ENCODE results near the gene ZNF521. TPM values are rescaled to one million over a fixed set of nuclear protein-coding genes. Genes with fewer than 3 reads are reported as not detected.

ZNF521 gene
- total and polyA plus RNA-seq, 10 of the 15 experiments (the other 5 are each of a cell fraction or from before 2014, with no cell fraction given): 0.02 to 0.05 (median 0.04) TPM; not detected in 6

DNA sequence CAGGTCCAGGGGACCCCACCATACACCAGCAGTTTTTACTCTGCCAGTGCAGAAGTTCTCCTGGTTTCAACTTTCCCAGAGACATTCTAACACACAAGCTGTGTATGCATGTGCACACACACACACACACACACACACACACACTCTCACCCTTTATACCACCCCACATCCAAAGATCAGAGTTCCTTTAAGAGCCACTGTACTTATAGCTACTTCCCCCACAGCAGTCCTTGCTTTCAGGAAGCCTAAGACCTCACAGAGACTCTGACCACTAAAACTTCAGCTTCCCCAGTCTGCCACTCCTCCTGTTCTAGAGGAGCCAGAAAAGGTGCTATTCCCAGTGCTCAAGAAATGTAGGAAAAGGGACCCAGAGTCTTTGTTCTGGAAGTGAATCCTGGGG, 107.8 kb downstream of the ZNF521 start:
- FAIRE-seq: no peak
- Histone ChIP-seq H3K9ac (ENCODE audit: control insufficient read depth, insufficient read depth, low read length) (no peak overlapping the region), H3K79me2 (ENCODE audit: control insufficient read depth, insufficient read depth, low read length) (no peaks in the 10 kb centered on the region), H2AFZ (ENCODE audit: control insufficient read depth, low read depth, low read length) (no peak overlapping the region), H3K9me3 (replicated peaks; ENCODE audit: control insufficient read depth, insufficient read depth, low read length) (no peaks in the 10 kb centered on the region), H3K4me1 (ENCODE audit: control insufficient read depth, insufficient read depth, low read length) (no peaks in the 10 kb centered on the region), H3K36me3 (ENCODE audit: control insufficient read depth in 2 of 2, insufficient read depth in 2 of 2, low read length in 1 of 2) (no peaks in the 10 kb centered on the region), H3K27ac (ENCODE audit: control insufficient read depth, insufficient read depth) (no peak overlapping the region), H4K20me1 (ENCODE audit: control insufficient read depth, insufficient read depth) (no peaks in the 10 kb centered on the region), H3K27me3 (replicated peaks in 1 of 2; ENCODE audit: control insufficient read depth in 2 of 2, insufficient read depth in 2 of 2, low read length in 1 of 2) (no peaks in the 10 kb centered on the region), H3K4me2 (ENCODE audit: control insufficient read depth, insufficient read depth) (no peak overlapping the region), H3K4me3 (no peak overlapping the region)
- intact Hi-C loops (cut with micrococcal nuclease; ENCODE audit: unreplicated experiment) (no loop called here), in situ Hi-C loops (cut with MboI) (no loop called here)
- ChIA-PET RAD21 (ENCODE audit: unreplicated experiment) (no interaction called here), POLR2A (interaction anchor here (0.5 kb wide), 1 partner anchor 290 kb away, joined by 7 read pairs; no protein-coding TSS in a partner anchor), CTCF (no interaction called here), SMC1A (ENCODE audit: uncharacterized antibody, unreplicated experiment) (no interaction called here)
- BruUV-seq (replicated peaks): no TSS peak
- no peak for DNase-seq (ENCODE audit: low read depth, low spot score)
- ATAC-seq: no peak
- TF ChIP-seq NFXL1 (IDR thresholded peaks at IDR 0.05; ENCODE audit: borderline replicate concordance) (no peak), POLR2AphosphoS2 (IDR thresholded peaks at IDR 0.05; ENCODE audit: low read depth, low read length) (no peak), KDM1A (IDR thresholded peaks at IDR 0.05; ENCODE audit: borderline replicate concordance) (no peak), GATAD2B (conservative IDR thresholded peaks at IDR 0.05; ENCODE audit: low read depth) (no peak), IKZF1 (conservative IDR thresholded peaks at IDR 0.05) (no peak), ZZZ3 (IDR thresholded peaks at IDR 0.05; ENCODE audit: control insufficient read depth, insufficient read length, low read depth) (no peak), JUND (IDR thresholded peaks at IDR 0.05; ENCODE audit: low read depth, low read length) (no peak), TCF3 (IDR thresholded peaks at IDR 0.05; ENCODE audit: borderline replicate concordance, insufficient read depth, low read depth, low read length) (no peak), MEF2B (IDR thresholded peaks at IDR 0.05; ENCODE audit: partially characterized antibody, poor library complexity, severe bottlenecking) (no peak), LARP7 (IDR thresholded peaks at IDR 0.05) (no peak), RAD21 (IDR thresholded peaks at IDR 0.05; ENCODE audit: insufficient read depth, low read depth, low read length) (no peak), BHLHE40 (IDR thresholded peaks at IDR 0.05; ENCODE audit: borderline replicate concordance in 1 of 2, low read depth in 2 of 2, low read length in 1 of 2) (no peak)
- TF ChIP-seq, protein P1, sequence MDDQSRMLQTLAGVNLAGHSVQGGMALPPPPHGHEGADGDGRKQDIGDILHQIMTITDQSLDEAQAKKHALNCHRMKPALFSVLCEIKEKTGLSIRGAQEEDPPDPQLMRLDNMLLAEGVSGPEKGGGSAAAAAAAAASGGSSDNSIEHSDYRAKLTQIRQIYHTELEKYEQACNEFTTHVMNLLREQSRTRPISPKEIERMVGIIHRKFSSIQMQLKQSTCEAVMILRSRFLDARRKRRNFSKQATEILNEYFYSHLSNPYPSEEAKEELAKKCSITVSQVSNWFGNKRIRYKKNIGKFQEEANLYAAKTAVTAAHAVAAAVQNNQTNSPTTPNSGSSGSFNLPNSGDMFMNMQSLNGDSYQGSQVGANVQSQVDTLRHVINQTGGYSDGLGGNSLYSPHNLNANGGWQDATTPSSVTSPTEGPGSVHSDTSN (IDR thresholded peaks at IDR 0.05; ENCODE audit: insufficient replicate concordance, low read depth, low read length): no peak
- TF ChIP-seq, protein P2, sequence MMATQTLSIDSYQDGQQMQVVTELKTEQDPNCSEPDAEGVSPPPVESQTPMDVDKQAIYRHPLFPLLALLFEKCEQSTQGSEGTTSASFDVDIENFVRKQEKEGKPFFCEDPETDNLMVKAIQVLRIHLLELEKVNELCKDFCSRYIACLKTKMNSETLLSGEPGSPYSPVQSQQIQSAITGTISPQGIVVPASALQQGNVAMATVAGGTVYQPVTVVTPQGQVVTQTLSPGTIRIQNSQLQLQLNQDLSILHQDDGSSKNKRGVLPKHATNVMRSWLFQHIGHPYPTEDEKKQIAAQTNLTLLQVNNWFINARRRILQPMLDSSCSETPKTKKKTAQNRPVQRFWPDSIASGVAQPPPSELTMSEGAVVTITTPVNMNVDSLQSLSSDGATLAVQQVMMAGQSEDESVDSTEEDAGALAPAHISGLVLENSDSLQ (IDR thresholded peaks at IDR 0.05): no peak
- TF ChIP-seq, protein P3, sequence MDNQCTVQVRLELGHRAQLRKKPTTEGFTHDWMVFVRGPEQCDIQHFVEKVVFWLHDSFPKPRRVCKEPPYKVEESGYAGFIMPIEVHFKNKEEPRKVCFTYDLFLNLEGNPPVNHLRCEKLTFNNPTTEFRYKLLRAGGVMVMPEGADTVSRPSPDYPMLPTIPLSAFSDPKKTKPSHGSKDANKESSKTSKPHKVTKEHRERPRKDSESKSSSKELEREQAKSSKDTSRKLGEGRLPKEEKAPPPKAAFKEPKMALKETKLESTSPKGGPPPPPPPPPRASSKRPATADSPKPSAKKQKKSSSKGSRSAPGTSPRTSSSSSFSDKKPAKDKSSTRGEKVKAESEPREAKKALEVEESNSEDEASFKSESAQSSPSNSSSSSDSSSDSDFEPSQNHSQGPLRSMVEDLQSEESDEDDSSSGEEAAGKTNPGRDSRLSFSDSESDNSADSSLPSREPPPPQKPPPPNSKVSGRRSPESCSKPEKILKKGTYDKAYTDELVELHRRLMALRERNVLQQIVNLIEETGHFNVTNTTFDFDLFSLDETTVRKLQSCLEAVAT (IDR thresholded peaks at IDR 0.05): no peak
- TF ChIP-seq, protein P4, sequence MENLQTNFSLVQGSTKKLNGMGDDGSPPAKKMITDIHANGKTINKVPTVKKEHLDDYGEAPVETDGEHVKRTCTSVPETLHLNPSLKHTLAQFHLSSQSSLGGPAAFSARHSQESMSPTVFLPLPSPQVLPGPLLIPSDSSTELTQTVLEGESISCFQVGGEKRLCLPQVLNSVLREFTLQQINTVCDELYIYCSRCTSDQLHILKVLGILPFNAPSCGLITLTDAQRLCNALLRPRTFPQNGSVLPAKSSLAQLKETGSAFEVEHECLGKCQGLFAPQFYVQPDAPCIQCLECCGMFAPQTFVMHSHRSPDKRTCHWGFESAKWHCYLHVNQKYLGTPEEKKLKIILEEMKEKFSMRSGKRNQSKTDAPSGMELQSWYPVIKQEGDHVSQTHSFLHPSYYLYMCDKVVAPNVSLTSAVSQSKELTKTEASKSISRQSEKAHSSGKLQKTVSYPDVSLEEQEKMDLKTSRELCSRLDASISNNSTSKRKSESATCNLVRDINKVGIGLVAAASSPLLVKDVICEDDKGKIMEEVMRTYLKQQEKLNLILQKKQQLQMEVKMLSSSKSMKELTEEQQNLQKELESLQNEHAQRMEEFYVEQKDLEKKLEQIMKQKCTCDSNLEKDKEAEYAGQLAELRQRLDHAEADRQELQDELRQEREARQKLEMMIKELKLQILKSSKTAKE (IDR thresholded peaks at IDR 0.05; ENCODE audit: low read depth, poor library complexity, severe bottlenecking): no peak
